Stimulated activated CD4-positive, alpha-beta T cell treated with anti-CD3 and anti-CD28 coated beads, TNF-alpha, amount 100 ng/mL, for 48 hours (primary cell): ENCODE data around the gene TSPAN4.

Source experiments
- DNase-seq, 3 donors: peaks; one replicate each; pipeline ENCODE4 v3.0.0-alpha.2; 2020; ENCODE audit warnings: low read depth in 3 of 3

The TSPAN4 gene, protein sequence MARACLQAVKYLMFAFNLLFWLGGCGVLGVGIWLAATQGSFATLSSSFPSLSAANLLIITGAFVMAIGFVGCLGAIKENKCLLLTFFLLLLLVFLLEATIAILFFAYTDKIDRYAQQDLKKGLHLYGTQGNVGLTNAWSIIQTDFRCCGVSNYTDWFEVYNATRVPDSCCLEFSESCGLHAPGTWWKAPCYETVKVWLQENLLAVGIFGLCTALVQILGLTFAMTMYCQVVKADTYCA

DNA sequence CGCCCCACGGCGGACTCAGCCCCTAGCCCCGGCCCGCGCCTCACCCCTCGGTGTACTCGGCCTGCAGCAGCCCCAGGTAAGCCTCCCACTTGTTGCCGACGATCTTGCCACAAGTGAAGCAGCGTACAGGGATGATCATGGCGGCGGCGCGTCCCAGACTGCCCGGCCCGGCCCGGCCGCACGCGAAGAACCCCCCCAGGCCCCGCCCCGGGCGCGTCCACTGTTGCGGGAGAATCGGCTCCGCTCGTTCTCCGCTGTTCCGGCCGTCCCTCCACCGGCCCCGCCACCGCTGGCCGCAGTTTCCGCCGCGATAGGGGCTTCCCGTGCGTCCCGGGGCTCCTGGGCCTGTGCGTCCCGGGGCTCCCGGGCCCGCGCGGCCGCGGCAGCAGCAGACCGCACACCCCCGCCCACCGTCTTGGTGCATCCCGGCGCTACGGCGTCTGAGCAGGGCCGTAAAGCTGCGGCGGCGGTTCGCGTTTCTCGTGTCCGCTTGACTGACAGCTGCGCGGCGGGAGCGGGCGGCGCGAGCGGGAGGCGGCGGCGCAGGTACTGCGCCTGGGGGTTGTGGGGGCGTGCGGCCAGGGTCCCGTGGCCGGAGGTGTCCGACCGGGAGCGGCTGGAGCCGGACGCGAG lies at the start of gene TSPAN4, which contains the start of gene POLR2L:
TSPAN4 (plus strand) TSS at position 483 of the 633 bp plus-strand sequence. CDS start 7,453 bp downstream, outside the sequence.
POLR2L (minus strand) TSS at position 160 of the 633 bp plus-strand sequence; CDS start at position 139, 21 bp downstream.
- peak; percentile 77 to 88 (median 79) for DNase-seq

DNA sequence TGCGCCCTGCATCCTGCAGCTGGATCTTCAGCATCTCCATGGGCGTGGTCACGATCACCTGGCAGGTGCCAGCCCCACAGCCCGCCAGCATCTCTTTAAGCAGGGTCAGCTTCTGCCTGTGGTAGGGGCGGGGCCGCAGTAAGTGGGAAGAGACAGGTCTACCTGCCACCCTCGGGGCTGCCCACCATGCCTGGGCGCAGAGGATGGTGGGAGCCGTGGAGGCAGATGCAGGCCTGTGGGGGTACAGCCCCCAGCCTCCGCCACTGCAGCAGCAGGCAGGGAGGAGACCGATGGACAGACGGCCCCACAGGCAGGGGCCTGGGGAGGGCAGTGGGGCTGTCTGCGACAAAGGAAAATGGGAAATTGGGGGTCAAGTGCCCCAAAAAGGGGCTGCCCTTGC lies 49.8 kb upstream of the TSPAN4 start:
- no peak for DNase-seq

DNA sequence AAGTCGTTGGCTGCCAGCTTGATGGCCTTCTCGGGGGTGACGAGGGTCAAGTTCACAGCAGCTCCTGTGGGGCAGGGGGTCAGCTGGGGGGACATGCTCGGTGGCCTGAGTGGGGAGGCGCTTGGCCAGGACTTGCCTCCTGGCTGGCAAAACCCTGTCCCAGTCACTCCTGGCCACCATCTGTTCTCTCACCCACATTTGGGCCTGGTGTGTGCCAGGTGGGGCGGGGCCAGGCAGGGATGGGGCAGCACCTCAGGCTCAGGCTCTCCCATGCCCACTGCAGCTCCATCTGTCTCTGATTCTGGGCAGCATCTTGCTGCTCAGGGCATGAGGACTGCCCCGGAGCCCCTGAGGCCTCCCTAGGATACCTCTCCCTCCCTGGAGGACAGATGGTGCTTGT lies 49.1 kb upstream of the TSPAN4 start:
- no peak for DNase-seq

DNA sequence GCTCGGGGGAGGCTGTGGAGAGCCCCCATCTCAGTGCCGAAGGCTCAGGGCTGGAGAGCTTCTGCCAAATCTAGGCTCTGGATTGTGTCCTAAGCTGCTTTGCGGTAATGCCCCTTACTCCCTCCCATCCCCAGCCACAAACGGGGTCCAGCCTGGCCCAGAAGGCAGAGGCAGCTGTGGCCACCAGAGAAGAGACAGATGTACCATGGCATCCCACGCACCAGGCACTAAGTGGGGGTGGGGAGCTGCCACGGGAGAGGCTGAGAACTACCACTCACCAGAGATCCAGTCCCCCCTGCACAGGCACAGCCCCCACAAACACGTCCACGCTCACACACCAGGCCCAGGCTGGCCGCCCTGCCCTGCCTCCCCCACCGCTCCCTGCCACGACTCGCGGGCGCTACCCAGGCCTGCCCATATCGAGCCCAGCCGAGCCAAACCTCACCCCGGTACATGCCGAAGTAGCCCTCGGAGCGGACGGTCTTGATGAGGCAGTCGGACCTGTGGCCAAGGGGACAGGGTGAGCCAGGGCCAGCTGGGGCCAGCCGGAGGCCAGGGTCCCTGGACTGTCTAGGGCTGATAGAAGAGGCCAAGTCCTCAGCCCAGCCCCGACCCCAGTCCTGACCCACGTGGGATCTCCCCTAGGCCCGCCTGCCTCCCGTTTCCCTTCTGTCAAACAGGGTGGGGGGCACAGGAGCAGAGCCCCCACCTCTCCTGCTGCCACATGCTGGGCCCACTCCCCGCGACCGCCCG lies 48.5 kb upstream of the TSPAN4 start:
- DNase-seq: no peak

DNA sequence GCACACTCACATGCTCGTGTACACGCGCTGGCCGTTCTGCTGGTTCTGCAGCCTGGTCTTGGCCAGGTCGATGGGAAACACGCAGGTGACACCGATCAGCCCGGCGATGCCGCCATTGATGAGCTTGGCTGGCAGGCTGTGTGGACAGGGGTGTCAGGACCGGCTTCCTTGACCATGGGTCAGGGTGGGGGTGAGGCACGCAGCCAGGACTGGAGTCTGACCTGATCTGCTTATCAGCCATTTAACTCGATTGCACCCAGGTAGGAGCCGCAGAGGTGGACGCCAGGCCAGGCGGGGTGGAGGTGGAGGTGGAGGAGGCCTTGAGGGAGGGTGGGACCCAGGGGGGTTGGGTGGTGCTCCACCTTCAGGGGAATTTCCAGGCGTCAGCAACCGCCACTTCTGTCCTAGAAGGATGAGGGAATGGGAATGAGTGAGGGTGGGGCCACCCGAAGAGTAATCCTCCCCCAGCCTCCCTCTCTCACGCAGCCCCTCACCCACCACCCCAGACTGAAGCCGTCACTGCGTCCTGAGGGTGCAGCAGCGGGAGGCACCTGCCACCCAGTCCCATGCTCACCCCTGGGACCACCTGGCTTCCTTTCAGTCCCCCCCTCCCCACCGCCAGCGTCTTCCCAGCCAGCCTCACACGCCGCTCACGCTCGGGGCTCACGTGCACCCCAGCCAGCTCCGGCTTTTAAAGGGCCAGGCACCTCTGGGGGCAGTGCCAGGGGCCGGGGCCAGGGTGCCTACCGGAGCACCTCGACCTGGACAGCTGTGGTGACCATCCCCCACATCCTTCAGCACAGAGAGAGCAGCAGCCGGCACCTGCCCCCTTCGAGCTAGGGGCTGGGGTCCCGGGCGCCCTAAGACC lies 47.7 kb upstream of the TSPAN4 start:
- no peak for DNase-seq

DNA sequence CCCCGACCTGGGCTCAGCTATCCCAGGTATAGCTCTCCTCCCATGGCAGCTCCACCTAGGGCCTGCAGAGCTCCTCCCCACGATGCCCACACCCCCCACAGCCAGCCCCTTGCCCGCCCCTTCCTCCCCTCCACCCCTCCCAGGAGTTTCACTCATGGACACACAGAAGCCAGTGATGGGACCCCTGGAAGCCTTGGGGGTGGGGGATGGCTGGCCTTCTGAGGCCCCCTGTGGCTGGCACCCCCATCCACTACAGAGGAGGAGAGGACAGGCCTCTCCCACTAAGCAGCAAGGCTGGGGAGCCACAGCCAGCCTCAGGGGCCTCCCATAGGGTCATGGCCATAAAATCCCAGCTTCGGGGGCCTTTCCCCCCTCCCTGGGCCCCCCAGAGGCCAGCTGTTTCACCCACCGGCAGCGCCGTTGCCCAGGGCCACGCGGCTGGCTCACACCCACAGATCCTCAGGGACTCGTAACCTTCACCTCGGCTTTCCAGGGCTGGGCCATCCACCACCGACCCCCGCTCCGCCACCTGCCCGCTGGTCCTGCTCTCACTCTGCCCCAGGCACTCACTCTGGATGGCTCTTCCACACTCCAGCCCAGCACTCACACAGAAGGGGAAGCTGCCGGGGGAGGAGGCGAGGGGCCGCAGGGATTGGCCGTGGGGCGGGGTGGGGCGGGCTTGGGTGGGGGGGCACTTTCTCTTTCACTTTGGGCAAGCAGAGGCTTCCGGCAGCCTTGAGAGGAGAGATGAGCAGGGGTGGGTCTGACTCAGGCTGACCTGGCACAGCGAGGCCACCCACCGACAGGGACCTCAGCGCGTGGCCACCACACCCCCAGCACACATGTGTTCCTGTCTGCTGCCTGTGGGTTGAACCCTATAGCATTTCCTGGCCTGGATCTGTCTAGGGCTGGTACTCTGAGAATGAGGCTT lies 46.8 kb upstream of the TSPAN4 start:
- DNase-seq: peak; percentile 77 to 84 (median 83)

DNA sequence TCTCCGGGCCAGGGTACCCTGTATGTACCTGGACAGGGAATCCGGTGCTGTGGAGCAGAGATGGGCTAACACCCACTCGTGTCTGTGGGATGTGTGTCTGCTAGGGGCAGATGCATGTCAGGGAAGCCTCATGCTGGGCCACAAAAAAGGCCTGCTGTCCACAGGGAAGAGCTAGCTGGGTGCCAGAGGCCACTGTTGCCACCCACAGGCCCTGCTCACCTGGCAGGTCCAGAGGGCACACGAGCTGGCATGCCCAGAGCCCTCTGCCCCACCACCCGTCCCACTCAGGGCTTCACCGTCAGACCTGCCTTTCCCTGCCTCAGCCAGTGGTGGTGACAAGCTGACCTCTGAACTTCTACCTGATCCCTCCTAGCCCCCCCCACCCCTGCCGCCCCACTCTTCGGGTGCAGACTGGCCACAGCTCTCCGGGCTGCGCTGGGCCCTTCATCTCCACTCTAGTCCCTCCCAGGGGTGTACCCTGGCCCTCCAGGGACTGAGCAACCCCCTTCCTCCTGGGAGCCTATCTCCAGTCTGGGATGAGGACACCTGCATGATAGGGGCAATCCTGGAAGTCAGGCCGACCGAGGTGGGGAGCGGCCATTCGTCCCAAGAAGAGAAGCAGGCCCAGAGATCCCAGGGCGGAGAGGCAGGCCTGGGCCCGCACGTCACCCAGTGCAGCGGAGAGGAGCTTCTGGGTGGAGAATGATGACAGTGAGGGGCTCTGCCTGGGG lies 45.9 kb upstream of the TSPAN4 start:
- no peak for DNase-seq

DNA sequence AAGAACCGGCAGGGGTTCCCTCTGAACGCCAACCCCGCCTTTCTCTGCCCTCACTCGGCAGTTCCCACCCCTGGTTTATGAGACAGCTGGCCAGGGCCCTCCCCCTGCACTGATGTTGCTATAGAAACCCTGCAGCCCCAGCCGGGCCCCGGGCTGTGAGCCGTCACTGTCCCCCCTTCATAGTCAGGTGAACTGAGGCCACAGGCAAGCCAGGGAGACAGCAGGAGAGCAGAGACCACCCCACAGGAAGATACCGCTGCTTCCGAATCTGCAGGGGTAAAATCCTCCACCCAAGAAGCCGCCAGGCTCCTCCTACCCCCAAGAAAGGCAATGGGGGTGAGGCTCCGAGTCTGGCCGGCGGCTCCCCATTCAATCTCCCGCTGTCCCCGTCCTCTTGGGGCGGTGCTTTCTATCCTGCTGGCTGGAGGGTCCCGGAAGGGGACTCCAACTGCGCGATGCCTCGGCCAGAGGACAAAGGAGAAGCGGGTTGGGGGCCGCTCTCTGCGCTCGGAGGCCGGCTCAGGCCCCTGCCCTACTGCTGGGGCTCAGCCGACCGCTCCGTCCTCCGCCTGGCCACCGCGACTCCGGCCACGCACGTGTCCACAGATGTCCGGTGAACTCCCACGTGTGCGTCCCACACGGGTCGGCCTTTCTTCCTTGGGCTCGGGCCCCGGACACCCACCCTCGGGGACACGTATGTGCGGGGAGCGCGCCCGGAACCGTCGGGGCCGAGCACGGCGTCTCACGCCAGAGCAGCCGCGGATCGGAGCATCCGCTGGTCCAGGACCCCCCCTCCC lies 45.2 kb upstream of the TSPAN4 start:
- DNase-seq: peak in 2 of 3 donors; percentile 71 to 73

DNA sequence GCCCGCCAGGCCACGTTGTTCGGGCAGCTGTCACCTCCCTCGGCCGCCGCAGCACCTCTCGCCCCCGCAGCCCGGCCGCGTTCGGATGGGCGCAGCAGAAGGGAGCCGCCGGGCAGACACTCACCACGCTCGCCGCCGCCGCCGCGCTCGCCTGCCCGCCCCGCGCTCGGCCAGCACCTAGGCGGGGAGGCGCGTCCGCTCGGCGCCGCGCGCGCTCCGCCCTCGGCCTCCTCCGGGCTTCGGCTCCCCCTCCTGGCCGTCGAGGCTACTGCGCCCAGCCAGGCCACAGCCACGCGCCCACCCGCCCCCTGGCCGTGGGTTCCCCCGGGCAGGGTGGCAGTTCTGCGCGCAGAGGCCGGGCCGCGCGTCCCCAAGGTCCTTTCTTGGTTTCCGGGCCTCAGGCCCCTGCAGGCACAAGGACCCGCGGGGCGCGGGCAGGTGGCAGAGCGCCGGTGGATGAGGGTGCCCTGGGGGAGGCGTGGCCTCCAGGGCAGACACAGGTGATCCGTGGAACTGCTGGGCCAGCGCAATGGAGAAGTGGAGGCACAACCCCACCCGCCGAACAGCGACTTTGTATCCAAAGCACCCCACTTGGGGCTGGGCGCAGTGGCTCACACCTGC lies 44.4 kb upstream of the TSPAN4 start, which contains the start of gene SLC25A22:
SLC25A22 (minus strand) TSS at position 189 of the 621 bp plus-strand sequence. CDS start 3,275 bp downstream, outside the sequence.
- peak; percentile 73 to 82 (median 76) for DNase-seq

DNA sequence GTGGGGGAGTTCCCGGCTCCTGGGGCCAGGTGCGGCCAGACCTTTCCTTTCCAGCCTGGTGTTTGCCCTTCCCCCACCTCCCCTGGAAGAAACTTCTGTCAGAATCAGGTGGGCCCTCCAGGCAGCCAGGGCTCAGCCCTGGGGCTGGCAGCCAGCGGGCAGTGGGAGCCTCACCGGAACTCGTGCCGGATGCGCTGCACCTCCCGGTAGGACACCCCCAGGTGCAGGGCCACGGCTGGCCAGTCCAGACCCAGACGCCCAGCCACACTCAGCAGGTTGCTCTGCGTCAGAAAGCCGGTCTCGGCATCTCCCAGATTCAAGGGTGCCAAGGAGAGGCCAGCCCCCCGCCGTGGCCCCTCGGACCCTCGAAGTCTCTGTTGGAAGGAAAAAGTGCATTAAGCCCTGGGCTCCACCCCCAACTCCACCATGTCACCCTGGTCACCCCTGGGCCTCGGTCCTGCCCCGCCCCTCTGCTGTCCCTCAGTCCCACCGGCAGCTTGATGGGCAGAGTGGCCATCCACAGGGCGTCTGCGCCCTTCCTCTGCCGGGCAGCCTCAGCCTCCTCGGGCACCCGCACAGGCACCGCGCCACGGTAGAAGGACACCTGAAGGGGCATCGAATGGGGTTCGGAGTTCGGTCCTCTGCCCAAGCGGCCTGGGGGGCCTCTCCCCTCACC lies 42.9 kb upstream of the TSPAN4 start:
- DNase-seq: no peak

DNA sequence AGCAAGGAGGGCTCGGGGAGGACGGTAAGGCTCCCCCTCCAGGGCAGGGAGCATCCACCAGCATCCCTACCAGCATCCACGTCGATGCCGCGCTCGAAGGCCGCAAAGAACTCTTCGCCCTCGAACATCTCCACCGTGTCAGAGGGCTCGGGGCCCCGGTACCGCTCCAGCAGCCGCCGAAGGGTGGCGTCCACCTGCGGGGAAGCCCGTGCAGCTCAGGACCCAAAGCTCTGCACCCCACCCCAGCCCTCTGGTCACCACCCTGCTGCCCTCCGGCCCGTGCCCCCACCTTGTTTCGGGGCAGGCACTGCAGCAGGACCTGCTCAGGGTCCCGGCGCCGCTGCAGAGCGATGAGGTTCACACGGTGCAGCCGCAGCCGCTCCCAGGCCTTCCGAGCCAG lies 42.2 kb upstream of the TSPAN4 start:
- no peak for DNase-seq

DNA sequence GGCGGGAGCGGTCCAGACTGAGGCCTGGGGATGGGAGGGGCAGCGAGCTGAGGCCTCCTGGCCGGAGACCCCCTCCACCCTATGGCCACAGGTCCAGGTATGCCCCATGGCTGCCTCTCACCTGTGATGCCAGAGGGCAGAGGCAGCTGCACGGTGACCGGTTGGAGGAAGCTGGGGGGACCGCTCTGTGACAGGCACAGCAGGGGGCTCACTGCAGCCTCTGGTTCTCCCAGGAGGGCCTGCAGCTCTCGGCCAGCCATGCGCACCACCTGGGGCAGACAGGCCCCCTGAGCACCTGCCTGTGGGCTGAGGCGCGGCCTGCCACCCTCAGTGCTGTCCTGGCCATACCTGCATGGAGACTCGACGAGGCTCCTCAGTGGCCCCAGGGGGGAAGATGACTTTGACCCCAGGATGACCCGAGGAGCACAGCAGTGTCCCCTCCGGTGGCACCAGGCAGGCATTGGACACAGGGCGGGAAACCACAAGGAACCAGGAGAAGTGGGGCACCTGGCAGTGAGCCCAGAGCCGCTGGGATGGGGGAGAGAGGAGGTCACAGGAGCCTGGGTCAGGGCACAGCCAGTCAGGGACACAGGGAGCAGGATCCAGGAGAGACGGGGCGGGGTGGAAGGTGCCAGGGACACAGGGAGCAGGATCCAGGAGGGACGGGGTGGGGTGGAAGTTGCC lies 41.4 kb upstream of the TSPAN4 start:
- no peak for DNase-seq

DNA sequence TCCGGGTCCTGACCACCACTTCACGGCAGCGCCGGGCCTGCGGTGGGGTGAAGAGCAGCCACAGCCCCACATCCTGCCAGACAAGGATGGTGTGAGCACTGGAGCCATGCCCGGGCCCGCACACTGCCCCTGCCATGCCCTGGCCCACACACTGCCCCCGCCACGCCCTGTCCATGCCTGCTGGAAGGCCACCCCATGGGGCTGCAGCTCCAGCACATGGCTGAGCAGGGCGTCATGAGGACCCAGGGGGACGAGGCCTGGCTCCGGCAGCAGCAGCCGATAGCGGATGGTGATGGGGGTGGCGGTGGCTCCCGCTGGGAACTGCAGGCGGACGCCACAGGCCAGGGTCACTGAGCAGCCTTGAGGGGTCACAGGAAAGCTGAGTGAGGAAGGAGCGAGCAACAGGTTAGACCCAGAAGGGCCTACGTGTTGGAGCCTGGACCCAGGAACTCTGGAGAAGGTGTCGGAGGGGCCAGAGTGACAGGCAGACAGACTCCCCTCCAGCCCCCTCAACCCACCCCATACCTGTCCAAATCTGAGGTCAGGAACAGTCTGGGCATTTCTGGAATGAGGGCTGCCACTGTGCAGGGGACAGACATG lies 40.5 kb upstream of the TSPAN4 start:
- DNase-seq: no peak

DNA sequence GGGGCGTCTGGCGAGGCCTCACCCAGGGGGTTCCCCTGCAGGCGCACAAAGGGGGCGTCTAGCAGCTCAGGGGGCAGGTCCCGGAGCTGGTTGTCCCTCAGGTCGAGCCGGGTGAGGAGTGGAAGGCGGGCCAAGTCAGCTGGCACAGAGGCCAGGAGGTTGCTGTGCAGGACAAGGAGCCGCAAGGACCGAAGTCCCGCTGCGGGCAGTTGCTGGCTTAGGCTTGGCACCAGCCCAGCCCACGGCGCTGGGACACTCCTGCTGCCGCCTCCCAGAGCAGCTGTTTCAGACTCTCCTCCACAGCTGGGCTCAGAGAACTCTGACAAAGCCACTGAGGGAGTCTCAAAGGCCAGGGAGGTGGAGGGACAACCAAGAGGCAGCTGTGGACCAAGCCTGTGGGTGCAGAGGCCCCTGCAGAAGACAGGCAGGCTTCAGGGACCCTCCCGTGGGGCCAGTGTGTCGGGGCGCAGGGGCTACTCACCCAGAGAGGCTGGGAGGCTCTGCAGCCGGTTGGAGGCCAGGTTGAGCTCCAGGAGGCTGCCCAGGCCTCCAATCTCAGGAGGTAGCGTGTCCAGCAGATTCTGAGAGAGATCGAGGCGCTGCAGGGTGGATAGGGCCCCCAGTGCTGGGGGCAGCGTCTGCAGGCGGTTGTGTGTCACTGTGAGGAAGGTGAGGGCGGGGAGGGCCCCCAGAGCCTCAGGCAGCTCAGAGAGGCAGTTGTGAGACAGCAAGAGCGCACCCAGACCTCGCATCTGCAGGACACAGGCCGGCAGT lies 39.8 kb upstream of the TSPAN4 start:
- DNase-seq: no peak

DNA sequence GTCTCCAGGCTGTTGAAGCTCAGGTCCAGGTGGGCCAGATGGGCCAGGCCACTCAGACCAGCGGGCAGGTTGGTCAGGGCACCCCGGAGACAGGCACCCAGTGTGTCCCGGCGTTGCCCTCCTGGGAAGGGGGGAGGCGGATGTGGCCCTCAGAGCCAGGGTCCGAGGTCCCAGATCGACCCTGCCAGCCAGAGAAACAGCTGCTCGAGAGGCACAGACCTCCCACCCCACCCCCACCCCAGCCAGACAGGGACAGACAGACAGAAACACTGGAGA lies 39.2 kb upstream of the TSPAN4 start:
- DNase-seq: no peak
